Panc1 (cell line): ENCODE results near the gene FNDC4. TPM values are rescaled to one million over a fixed set of nuclear protein-coding genes. Genes with fewer than 3 reads are reported as not detected.

ENCODE experiments used
- ATAC-seq: fragments of 200-7000 bp; cut with Tn5 transposase; 2 replicates; pipeline ENCODE4 v1.9.1; 2020; ENCODE audit warnings: mild to moderate bottlenecking, moderate library complexity
- BruUV-seq: library from RNA; stranded (reverse); fragments of 400-500 nt; replicated peaks from 2 replicates; lab custom pipeline; 2021; lab: Mats Ljungman, UMichigan
- CTCF ChIA-PET: fragments of 300-600 bp; sonication (Branson Sonifier 250); formaldehyde crosslinking; loops from one replicate; lab custom pipeline; 2022; ENCODE audit warnings: antibody characterized with exemption; lab: Charles Lee
- POLR2A ChIA-PET: fragments of 300-600 bp; sonication (Branson Sonifier 250); formaldehyde crosslinking; loops from one replicate; lab custom pipeline; 2022; ENCODE audit warnings: antibody characterized with exemption; lab: Charles Lee
- DNase-seq: peaks from one replicate; pipeline ENCODE4 v3.0.0-alpha.2; 2010; ENCODE audit warnings: low read depth, low spot score
- H3K27ac ChIP-seq: 2 replicates; pipeline ENCODE4 v1.5.1; 2011; ENCODE audit warnings: mild to moderate bottlenecking, low read length, inconsistent platforms
- H3K27me3 ChIP-seq: fragments of 200-500 bp; sonication (Bioruptor generic); 2 replicates; pipeline ENCODE4 v1.6.0; 2014; ENCODE audit warnings: low read length, inconsistent platforms; ENCODE audit not compliant: control insufficient read depth, insufficient read depth
- H3K36me3 ChIP-seq: fragments of 200-500 bp; sonication (Bioruptor generic); 2 replicates; pipeline ENCODE4 v1.5.1; 2014; ENCODE audit warnings: inconsistent platforms, mild to moderate bottlenecking, low read length, moderate library complexity; ENCODE audit not compliant: control insufficient read depth, insufficient read depth
- H3K4me1 ChIP-seq: 2 replicates; pipeline ENCODE4 v1.5.1; 2011; ENCODE audit warnings: inconsistent platforms, mild to moderate bottlenecking, low read length, moderate library complexity; ENCODE audit not compliant: control insufficient read depth, insufficient read depth
- H3K4me3 ChIP-seq, 2 experiments: 2 replicates each; pipeline ENCODE4 v1.5.1; 2011 to 2012; ENCODE audit warnings: low read depth in 2 of 2, low read length in 2 of 2, mild to moderate bottlenecking in 2 of 2, inconsistent platforms in 1 of 2, moderate library complexity in 1 of 2
- H3K9me3 ChIP-seq: fragments of 200-500 bp; sonication (Bioruptor generic); 2 replicates; pipeline ENCODE4 v1.5.1; 2014; ENCODE audit warnings: low read depth, mild to moderate bottlenecking, inconsistent platforms, low read length, moderate library complexity; ENCODE audit not compliant: control insufficient read depth, insufficient read depth
- POLR2AphosphoS5 ChIP-seq: IDR thresholded peaks from 2 replicates; pipeline ENCODE4 v1.6.1; 2012; ENCODE audit warnings: mild to moderate bottlenecking, low read depth, low read length, moderate library complexity
- REST ChIP-seq, 2 experiments: IDR thresholded peaks; 2 replicates each; pipeline ENCODE4 v1.6.1; 2011 to 2012; ENCODE audit warnings: low read depth in 2 of 2, control low read depth in 1 of 2, low read length in 1 of 2, mild to moderate bottlenecking in 1 of 2, moderate library complexity in 1 of 2; ENCODE audit not compliant: insufficient read depth in 1 of 2
- SIN3A ChIP-seq: IDR thresholded peaks from 2 replicates; pipeline ENCODE4 v1.6.1; 2012; ENCODE audit warnings: low read depth, mild to moderate bottlenecking, low read length, moderate library complexity, borderline replicate concordance; ENCODE audit not compliant: insufficient read depth
- TCF7L2 ChIP-seq: IDR thresholded peaks from 2 replicates; pipeline ENCODE4 v1.6.1; 2011; ENCODE audit warnings: mild to moderate bottlenecking, low read depth, low read length, inconsistent platforms
- in situ Hi-C: cut with HindIII; loops from 2 replicates; pipeline ENCODE4 v1.10.0; 2016; ENCODE audit warnings: low sequenced_read_pairs, low pct_unique_long_range_greater_than_20kb
- intact Hi-C: fragments of 100-400 bp; cut with micrococcal nuclease; formaldehyde crosslinking; loops from one replicate; pipeline ENCODE4 v1.10.0; 2022; ENCODE audit not compliant: unreplicated experiment
- total RNA-seq: library from RNA; stranded (reverse); gene quantifications from one replicate; pipeline ENCODE4 v1.2.1, GENCODE V29; 2021; ENCODE audit not compliant: unreplicated experiment
- TF ChIP-seq, protein P1 (sequence below): fragments of 450-650 bp; IDR thresholded peaks from 2 replicates; pipeline ENCODE4 v1.5.1; 2017; ENCODE audit warnings: mild to moderate bottlenecking

FNDC4 gene
- total RNA-seq, 1 experiment from 2014 or later: 1.3 TPM

- in situ Hi-C loops: no loop called here
- DNase-seq (no peak), ATAC-seq (no peak)
- no peaks in the 10 kb centered on the region for H3K9me3 ChIP-seq
- TF ChIP-seq SIN3A: no peak
- TF ChIP-seq REST (IDR thresholded peaks at IDR 0.05; ENCODE audit: insufficient read depth in 1 of 2, low read depth in 2 of 2, low read length in 1 of 2): no peak
- TF ChIP-seq, protein P1, sequence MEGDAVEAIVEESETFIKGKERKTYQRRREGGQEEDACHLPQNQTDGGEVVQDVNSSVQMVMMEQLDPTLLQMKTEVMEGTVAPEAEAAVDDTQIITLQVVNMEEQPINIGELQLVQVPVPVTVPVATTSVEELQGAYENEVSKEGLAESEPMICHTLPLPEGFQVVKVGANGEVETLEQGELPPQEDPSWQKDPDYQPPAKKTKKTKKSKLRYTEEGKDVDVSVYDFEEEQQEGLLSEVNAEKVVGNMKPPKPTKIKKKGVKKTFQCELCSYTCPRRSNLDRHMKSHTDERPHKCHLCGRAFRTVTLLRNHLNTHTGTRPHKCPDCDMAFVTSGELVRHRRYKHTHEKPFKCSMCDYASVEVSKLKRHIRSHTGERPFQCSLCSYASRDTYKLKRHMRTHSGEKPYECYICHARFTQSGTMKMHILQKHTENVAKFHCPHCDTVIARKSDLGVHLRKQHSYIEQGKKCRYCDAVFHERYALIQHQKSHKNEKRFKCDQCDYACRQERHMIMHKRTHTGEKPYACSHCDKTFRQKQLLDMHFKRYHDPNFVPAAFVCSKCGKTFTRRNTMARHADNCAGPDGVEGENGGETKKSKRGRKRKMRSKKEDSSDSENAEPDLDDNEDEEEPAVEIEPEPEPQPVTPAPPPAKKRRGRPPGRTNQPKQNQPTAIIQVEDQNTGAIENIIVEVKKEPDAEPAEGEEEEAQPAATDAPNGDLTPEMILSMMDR: no peak
- no peak for TF ChIP-seq TCF7L2
- TF ChIP-seq POLR2AphosphoS5: no peak
- intact Hi-C loops: no loop called here
- H3K4me3 ChIP-seq: no peak overlapping the region
- no peak overlapping the region for H3K27ac ChIP-seq
- ChIA-PET CTCF (no interaction called here), POLR2A (no interaction called here)
- no TSS peak for BruUV-seq
- H3K27me3 ChIP-seq: no peaks in the 10 kb centered on the region
- H3K36me3 ChIP-seq: no peaks in the 10 kb centered on the region
- H3K4me1 ChIP-seq: no peaks in the 10 kb centered on the region
Measured at GRCh38 chr2:27520316-27520715, 25.3 kb upstream of the FNDC4 start.

DNA sequence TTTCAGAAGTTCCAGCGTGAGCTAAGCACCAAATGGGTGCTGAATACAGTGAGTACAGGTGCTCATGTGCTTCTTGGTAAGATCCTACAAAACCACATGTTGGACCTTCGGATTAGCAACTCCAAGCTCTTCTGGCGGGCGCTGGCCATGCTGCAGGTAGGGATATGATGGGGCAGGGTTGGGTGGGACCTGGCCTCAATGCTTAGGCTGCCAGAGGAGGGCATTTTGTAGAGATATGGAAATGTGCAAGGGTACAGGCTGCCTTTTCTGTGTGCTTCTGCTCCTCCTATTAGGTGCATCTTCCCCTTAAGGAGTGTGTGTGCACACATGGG, 23.7 kb upstream of the FNDC4 start:
- TF ChIP-seq SIN3A (no peak), REST (IDR thresholded peaks at IDR 0.05; ENCODE audit: insufficient read depth in 1 of 2, low read depth in 2 of 2, low read length in 1 of 2) (no peak), TCF7L2 (no peak)
- ChIA-PET CTCF (no interaction called here), POLR2A (no interaction called here)
- in situ Hi-C loops: no loop called here
- Histone ChIP-seq H3K27me3 (no peaks in the 10 kb centered on the region), H3K9me3 (no peaks in the 10 kb centered on the region), H3K27ac (no peak overlapping the region), H3K36me3 (no peaks in the 10 kb centered on the region), H3K4me1 (no peaks in the 10 kb centered on the region), H3K4me3 (no peak overlapping the region)
- BruUV-seq: no TSS peak
- intact Hi-C loops: no loop called here
- DNase-seq: no peak
- no peak for ATAC-seq
